Activated CD4-positive, alpha-beta T cell treated with anti-CD3 and anti-CD28 coated beads, Interleukin-2, amount 10 ng/mL, durations not matched to agents 24 days and 14 days (primary cell): ENCODE measurements around the gene KLF2. TPM values are rescaled to one million over a fixed set of nuclear protein-coding genes. Genes with fewer than 3 reads are reported as not detected.
"Not testable (repeated sequence)": the region's sequence is repeated elsewhere in the genome, so short reads cannot be mapped to it uniquely, and the experiment has no call there.

ENCODE experiments used
- DNase-seq: peaks from one replicate; pipeline ENCODE4 v3.0.0; 2022
- H3K27ac Mint-ChIP-seq: one replicate; pipeline ENCODE4 v1.8.0; 2022; ENCODE audit warnings: mild to moderate bottlenecking, mixed read lengths
- H3K27me3 Mint-ChIP-seq: one replicate; pipeline ENCODE4 v1.8.0; 2022; ENCODE audit warnings: mixed read lengths
- H3K36me3 Mint-ChIP-seq: one replicate; pipeline ENCODE4 v1.8.0; 2022; ENCODE audit warnings: low read depth, mild to moderate bottlenecking, mixed read lengths
- H3K4me1 Mint-ChIP-seq: one replicate; pipeline ENCODE4 v1.8.0; 2021; ENCODE audit warnings: mixed read lengths
- H3K4me3 Mint-ChIP-seq: one replicate; pipeline ENCODE4 v1.8.0; 2022; ENCODE audit warnings: mild to moderate bottlenecking, moderate library complexity, mixed read lengths
- H3K9me3 Mint-ChIP-seq: one replicate; pipeline ENCODE4 v1.8.0; 2021; ENCODE audit warnings: mixed read lengths
- intact Hi-C: fragments of 100-400 bp; cut with micrococcal nuclease; formaldehyde crosslinking; loops from one replicate; pipeline ENCODE4 v1.15.1; 2023
- total RNA-seq: library from RNA; stranded (reverse); gene quantifications from 2 replicates; pipeline ENCODE4 v1.2.3, GENCODE V29; 2022

Gene KLF2
- 2.2 and 3.7 TPM in 2 replicates for total RNA-seq

DNA sequence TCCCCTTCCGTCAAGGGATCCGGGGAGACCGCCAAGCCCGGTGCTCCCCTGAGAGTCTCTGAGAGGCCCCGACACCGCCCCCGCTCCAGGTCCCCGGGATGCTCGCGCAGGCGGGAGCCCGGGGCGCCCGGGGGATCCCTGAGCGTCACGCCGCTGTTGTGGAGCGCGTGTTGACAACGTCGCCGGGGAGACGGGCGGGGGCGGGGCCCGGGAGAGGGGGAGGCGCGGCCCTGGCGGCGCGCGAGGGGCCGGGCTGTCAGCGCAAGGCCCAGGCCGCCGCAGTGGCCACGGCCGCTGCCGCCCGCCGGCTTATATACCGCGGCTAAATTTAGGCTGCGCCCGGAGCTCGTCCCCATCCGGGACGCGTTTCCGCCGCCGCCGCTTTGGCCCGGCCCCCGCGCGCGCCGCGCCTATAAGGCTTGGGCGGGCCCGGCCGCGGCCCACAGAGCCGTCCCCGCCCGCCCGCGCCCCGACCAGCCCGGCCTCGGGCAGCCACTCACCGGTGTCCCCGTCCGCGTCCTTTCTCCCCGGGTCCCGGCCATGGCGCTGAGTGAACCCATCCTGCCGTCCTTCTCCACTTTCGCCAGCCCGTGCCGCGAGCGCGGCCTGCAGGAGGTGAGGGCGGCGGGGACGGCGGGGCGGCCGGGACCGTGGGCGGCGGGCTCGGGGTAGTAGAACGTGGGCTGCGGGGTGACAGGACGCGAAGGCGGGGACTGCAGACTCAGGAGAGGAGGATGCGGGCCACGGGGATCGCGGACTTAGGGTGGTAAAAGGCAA is at the start of gene KLF2:
Gene KLF2, plus strand, starts transcription at position 443 of the 777 bp plus-strand sequence. Its CDS starts 98 bp downstream, at position 541.
- Mint-ChIP-seq H3K4me1 (peaks cover 31% of the 10 kb centered on the region), H3K27me3 (peaks cover 43% of the 10 kb centered on the region), H3K27ac (peak within 1 kb of the TSS; percentile 58), H3K36me3 (peaks cover 27% of the 10 kb centered on the region), H3K4me3 (peak within 1 kb of the TSS; percentile 87), H3K9me3 (no peaks in the 10 kb centered on the region)
- intact Hi-C loops: loop anchor here (10.0 kb wide), 2 partner anchors 60 to 250 kb away; partner anchors contain the start of gene TPM4
- DNase-seq: peak; percentile 98

DNA sequence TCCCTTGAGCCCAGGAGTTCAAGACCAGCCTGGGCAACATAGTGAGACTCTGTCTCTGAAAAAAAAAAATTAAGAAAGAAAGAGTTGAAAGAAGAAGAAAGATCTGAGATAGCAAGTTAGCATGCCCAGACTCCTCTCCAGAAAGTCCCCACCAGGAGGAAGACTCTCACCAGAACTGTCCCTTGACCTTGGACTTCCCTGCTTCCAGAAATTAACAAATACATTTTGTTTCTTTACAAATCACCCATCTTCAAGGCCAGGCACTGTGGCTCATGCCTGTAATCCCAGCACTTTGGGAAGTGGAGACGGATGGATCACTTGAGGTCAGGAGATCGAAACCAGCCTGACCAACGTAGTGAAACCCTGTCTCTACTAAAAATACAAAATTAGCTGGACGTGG is 44.3 kb upstream of the KLF2 start:
- H3K9me3 Mint-ChIP-seq: no peaks in the 10 kb centered on the region
- peaks cover 21% of the 10 kb centered on the region for H3K4me1 Mint-ChIP-seq
- intact Hi-C loops: no loop called here
- no peak overlapping the region for H3K27ac Mint-ChIP-seq
- H3K4me3 Mint-ChIP-seq: no peak overlapping the region
- peaks cover 33% of the 10 kb centered on the region for H3K27me3 Mint-ChIP-seq
- DNase-seq: no peak
- no peaks in the 10 kb centered on the region for H3K36me3 Mint-ChIP-seq

DNA sequence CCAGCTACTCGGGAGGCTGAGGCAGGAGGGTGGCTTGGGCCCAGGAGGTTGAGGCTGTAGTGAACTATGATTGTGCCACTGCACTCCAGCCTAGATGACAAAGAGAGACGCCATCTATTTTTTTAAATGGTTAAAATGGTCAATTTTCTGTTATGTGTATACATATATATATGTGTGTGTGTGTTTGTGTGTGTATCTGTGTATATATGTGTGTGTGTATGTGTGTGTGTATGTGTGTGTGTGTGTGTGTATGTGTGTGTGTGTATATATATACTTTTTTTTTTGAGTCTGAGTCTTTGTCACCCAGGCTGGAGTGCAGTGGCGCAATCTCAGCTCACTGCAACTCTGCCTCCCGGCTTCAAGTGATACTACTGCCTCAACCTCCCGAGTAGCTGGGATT is 42.9 kb upstream of the KLF2 start:
- Mint-ChIP-seq H3K27me3 (peaks cover 35% of the 10 kb centered on the region), H3K36me3 (no peaks in the 10 kb centered on the region), H3K4me1 (peaks cover 24% of the 10 kb centered on the region), H3K4me3 (no peak overlapping the region), H3K9me3 (no peaks in the 10 kb centered on the region), H3K27ac (no peak overlapping the region)
- DNase-seq: no peak
- intact Hi-C loops: loop anchor here (2.0 kb wide), 1 partner anchor 47 kb away; no protein-coding TSS in a partner anchor

DNA sequence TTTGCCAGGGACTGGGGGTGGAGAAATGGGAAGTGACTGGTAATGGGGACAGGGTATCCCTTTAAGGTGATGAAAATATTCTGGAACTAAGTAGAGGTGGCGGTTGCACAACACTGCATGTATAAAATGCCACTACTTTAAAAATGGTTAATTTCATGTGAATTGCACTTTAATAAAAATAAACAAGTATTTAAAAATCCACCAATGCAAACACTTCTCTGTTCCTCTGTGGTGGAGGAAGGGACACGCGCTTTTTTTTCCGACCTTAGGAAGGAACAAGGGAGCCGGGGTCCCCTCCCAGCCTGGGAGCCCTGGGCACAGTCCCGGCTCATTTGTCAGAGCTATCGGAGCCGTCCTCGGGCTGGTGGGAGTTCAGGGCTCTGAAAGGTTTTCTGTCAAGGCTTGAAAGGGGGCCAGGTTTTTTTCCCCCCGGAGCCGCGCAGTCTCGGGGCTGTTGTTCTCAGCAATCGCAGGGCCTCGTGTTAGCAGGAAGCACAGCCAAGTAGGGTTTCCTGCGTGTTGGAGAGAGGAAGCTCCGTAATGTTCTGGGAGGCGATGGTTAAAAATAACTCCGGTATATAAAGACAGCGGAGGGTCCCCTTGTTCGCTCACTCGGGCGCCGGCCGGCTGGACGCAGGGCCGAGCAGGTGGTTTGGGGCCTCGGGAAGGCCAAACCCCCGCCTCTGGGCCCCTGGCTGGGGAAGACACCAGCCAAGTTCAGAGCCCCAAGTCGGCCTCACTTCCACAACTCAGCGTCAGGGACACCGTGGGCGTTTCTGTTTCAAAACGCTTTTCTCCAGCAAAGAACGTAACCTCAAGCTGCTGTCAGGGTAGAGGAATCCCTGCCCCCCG is 41.2 kb upstream of the KLF2 start:
- intact Hi-C loops: loop anchor here (2.0 kb wide), 1 partner anchor 45 kb away; no protein-coding TSS in a partner anchor
- H3K36me3 Mint-ChIP-seq: no peaks in the 10 kb centered on the region
- no peaks in the 10 kb centered on the region for H3K9me3 Mint-ChIP-seq
- H3K27me3 Mint-ChIP-seq: peaks cover 38% of the 10 kb centered on the region
- DNase-seq: peak; percentile 84
- peak overlapping the region; percentile 74 for H3K4me3 Mint-ChIP-seq
- peak overlapping the region; percentile 63 for H3K27ac Mint-ChIP-seq
- peaks cover 27% of the 10 kb centered on the region for H3K4me1 Mint-ChIP-seq

DNA sequence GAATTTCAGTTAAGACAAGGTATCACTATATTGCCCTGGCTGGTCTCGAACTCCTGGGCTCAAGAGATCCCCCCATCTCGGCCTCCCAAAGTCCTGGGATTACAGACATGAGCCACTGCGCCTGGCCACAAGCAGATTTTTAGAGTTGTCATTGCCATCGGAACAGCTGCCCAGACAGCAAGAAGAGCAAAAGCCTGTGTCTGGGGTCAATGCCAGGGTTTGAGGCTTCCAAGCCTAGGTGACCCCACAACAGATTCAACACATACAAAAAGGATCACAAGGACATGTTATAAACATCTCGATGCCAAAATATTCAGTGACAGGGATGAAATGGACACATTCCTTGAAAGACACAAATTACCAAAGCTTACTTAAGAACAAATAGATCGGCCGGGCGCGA is 40.1 kb upstream of the KLF2 start:
- no peak overlapping the region for H3K4me3 Mint-ChIP-seq
- H3K27ac Mint-ChIP-seq: no peak overlapping the region
- peaks cover 21% of the 10 kb centered on the region for H3K4me1 Mint-ChIP-seq
- no peaks in the 10 kb centered on the region for H3K36me3 Mint-ChIP-seq
- H3K9me3 Mint-ChIP-seq: no peaks in the 10 kb centered on the region
- intact Hi-C loops: no loop called here
- H3K27me3 Mint-ChIP-seq: peaks cover 41% of the 10 kb centered on the region
- no peak for DNase-seq

DNA sequence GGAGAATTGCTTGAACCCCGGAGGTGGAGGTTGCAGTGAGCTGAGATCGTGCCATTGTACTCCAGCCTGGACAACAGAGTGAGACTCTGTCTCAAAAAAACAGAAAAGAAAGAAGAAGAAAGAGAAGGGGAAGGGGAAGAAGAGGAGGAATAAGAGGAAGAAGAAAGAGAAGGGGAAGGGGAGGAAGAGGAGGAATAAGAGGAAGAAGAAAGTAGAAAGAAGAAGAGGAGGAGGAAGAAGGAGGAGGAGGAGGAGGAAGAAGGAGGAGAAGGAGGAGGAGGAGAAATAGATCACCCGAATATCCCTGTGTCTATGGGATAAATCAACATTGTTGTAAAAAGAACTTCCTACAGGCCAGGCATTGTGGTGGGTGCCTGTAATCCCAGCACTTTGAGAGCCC is 39.5 kb upstream of the KLF2 start:
- H3K27ac Mint-ChIP-seq, H3K9me3 Mint-ChIP-seq, DNase-seq, intact Hi-C loops, H3K36me3 Mint-ChIP-seq, H3K4me3 Mint-ChIP-seq: not testable (repeated sequence)
- H3K27me3 Mint-ChIP-seq: peaks cover 42% of the 10 kb centered on the region
- peaks cover 23% of the 10 kb centered on the region for H3K4me1 Mint-ChIP-seq

DNA sequence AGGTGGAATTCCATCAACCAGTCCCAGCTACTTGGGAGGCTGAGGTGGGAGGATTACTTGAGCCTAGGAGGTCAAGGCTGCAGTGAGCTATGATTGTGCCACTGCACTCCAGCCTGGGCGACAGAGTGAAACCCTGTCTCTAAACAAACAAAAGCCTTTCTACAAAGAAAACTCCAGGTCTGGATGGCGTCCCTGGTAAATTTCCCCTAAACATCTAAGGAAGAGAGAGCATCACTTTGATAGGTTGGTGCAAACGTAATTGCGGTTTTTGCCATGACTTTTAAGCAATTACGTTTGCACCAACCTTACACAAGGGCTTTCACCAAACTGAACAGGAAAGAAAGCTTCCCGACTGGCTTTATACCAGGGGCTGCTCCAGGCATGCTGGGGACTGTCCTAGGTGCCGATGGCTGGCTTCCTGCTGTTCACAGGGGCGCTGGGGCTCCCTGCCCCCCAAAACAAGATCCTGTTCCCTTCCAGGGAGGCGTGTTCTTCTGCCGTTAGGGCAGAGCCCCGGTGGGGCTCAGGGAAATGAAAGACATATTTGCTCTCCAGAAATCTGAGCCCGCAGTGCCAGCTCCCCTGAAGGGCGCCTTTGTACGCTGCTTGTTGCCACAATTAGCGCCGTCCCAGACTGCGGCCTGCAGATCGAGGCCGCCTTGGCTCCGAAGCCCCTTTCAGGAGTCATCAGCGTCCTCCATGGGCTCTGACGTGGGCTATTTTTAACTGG is 38.7 kb upstream of the KLF2 start:
- DNase-seq: no peak
- Mint-ChIP-seq H3K27ac (no peak overlapping the region), H3K4me3 (no peak overlapping the region), H3K9me3 (no peaks in the 10 kb centered on the region), H3K4me1 (peaks cover 21% of the 10 kb centered on the region), H3K36me3 (no peaks in the 10 kb centered on the region), H3K27me3 (peaks cover 38% of the 10 kb centered on the region)
- intact Hi-C loops: no loop called here

DNA sequence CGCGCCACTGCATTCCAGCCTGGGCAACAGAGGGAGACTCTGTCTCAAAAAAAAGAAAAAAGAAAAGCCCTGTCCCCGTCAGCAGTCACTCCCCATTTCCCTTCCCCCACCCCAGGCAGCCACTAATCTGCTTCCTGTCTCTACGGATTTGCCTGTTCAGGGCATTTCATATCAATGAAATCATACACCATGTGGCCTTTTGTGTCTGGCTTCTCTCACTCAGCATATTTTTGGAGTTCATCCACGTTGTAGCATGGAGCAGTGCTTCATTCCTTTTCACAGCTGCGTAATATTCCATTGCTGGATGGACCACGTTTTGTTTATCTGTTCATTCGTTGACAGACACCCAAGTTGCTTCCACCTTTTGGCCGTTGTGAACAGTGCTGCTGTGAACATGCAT is 36.1 kb upstream of the KLF2 start:
- H3K4me3 Mint-ChIP-seq: no peak overlapping the region
- H3K9me3 Mint-ChIP-seq: no peaks in the 10 kb centered on the region
- no peak overlapping the region for H3K27ac Mint-ChIP-seq
- peak; percentile 63 for DNase-seq
- peaks cover 14% of the 10 kb centered on the region for H3K4me1 Mint-ChIP-seq
- H3K27me3 Mint-ChIP-seq: peaks cover 39% of the 10 kb centered on the region
- intact Hi-C loops: no loop called here
- no peaks in the 10 kb centered on the region for H3K36me3 Mint-ChIP-seq

DNA sequence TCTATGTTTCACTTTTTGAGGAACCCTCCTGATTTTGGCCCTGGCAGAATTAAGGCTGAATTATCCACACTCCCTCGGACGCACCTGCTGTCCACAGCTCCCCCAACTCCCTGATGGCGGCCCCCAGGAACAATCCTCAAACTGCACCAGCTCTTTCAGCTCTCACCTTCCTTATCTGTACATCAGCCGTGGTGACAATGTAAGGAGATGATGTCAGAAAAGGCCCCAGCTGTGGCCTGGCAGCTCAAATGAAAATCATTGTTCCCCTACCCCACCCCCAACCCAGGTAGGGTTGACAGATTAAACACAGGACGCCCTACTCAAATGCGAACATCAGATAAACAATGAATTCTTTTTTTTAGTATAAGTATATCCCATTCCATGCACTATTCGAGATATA is 35.0 kb upstream of the KLF2 start:
- Mint-ChIP-seq H3K4me1 (peaks cover 9% of the 10 kb centered on the region), H3K4me3 (no peak overlapping the region), H3K36me3 (no peaks in the 10 kb centered on the region), H3K27me3 (peaks cover 41% of the 10 kb centered on the region), H3K27ac (no peak overlapping the region), H3K9me3 (no peaks in the 10 kb centered on the region)
- intact Hi-C loops: no loop called here
- peak; percentile 66 for DNase-seq

DNA sequence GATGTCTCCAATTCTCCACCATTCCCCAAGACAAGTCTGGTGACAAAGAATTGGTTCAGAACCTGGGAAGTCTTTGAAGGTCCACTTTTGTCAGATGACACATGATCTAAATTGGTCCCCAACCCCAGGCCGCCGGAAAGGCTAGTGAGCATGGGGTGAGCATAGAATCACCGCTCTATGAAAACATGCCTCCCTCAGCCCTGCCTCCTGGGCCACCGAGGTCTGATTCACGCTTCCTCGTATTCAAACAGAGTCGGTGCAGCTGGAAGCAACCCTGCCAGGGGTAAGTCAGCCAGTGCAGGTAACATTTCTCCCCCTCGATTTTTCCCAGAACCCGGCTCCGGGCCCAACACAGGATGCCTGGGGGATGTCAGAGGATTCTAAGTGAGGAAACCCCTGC is 33.9 kb upstream of the KLF2 start:
- no peak overlapping the region for H3K27ac Mint-ChIP-seq
- no peaks in the 10 kb centered on the region for H3K9me3 Mint-ChIP-seq
- no peak for DNase-seq
- no peak overlapping the region for H3K4me3 Mint-ChIP-seq
- H3K27me3 Mint-ChIP-seq: peaks cover 35% of the 10 kb centered on the region
- H3K36me3 Mint-ChIP-seq: no peaks in the 10 kb centered on the region
- H3K4me1 Mint-ChIP-seq: peaks cover 8% of the 10 kb centered on the region
- intact Hi-C loops: no loop called here

DNA sequence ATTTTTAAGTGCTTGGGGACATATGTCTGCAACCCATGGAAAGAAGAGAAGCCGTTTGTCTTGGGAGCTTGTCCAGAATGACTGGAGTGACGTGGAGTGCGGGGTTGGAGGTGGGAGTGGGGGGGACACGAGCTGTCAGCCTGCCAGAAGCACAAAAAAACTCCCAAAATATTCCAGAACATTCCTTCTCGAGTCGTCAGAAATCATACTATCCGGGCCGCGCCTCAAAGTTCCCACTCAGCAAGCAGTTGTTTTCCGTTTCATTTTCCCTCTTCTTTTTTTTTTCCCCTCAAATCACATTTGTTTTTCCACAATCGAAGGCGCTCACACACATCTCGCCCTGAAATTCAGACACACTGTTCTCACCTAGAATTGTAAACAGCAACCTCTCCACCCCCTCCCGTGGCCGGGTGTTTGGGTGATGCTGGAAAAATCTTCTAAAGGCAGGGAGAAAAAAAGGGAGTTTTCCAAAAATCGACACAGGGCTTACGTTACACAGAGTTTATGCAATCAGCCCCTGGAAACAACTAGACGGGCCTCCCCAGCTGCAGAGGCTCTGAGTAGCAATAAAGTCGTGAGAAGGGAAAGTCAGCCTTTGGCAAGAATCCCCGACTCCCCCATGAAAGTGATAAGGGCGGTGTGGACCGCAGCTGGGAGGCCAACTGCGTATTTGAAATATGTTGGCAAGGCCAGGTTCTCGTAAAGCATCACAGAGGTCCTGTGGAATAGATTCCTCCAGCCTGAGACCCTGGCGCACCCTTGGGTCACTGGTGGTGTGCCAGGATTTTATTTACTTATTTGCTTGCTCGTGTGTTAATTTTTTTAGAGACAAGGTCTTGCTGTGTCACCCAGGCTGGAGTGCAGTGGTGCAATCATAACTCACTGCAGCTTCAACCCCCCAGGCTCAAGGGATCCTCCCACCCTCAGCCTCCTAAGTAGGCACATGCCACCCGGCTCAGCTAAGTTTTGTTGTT is 31.2 kb upstream of the KLF2 start:
- no peak overlapping the region for H3K27ac Mint-ChIP-seq

DNA sequence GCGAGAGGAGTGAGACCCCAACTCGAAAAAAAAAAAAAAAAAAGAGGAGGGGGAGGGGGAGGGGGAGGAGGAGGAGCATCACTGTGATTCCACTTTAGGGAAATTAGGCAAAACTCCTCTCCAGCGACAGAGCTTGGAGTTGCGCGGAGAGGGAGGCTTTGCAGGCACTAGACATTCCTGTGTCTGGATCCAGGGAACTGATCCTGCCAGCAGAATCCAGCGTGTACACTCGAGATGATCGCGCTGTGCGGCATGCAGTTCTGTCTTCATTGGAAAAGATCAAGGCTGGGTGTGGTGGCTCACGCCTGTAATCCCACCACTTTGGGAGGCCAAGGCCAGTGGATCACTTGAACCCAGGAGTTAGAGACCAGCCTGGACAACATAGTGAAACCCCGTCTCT is 29.6 kb upstream of the KLF2 start:
- H3K27ac Mint-ChIP-seq: no peak overlapping the region
- H3K27me3 Mint-ChIP-seq: peaks cover 23% of the 10 kb centered on the region
- H3K9me3 Mint-ChIP-seq: no peaks in the 10 kb centered on the region
- no peak for DNase-seq
- H3K4me3 Mint-ChIP-seq: no peak overlapping the region
- intact Hi-C loops: no loop called here
- H3K36me3 Mint-ChIP-seq: no peaks in the 10 kb centered on the region
- H3K4me1 Mint-ChIP-seq: no peaks in the 10 kb centered on the region

More for the DNA sequence above, 31.2 kb upstream of the KLF2 start:
- no peak for DNase-seq
- H3K9me3 Mint-ChIP-seq: no peaks in the 10 kb centered on the region
- peaks cover 3% of the 10 kb centered on the region for H3K4me1 Mint-ChIP-seq
- no peaks in the 10 kb centered on the region for H3K36me3 Mint-ChIP-seq
- H3K27me3 Mint-ChIP-seq: peaks cover 27% of the 10 kb centered on the region
- intact Hi-C loops: no loop called here
- no peak overlapping the region for H3K4me3 Mint-ChIP-seq

DNA sequence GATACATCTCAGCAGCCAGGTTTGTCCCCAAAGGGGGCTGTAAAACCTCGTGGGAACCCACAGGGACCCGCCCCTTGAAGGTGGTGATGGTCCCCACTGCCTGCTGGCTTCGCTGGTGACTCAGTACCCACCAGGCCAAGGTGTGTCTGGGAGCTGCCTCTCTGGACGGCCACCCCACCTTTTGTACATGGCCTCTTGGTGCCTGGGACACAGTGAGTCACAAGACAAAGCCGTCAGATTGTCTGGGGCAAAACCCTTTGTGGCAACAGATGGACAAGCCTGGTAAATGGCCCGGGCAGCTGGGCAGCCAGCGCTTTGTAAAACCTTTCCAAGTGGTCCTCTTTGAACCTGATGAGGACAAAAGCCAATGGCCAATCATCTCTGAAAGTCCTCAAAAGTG is 27.9 kb upstream of the KLF2 start:
- Mint-ChIP-seq H3K36me3 (no peaks in the 10 kb centered on the region), H3K27ac (no peak overlapping the region), H3K4me1 (no peaks in the 10 kb centered on the region), H3K4me3 (no peak overlapping the region), H3K9me3 (no peaks in the 10 kb centered on the region), H3K27me3 (peaks cover 19% of the 10 kb centered on the region)
- DNase-seq: no peak
- intact Hi-C loops: no loop called here
